ENCODE measurements around the gene URAD.
A peak's percentile ranks its signal among the peaks of the same experiment; 100 is the strongest.
"Not testable (repeated sequence)": the region's sequence is repeated elsewhere in the genome, so short reads cannot be mapped to it uniquely, and the experiment has no call there.

The URAD gene

GRCh38 chr13:27969082-27969865 lies 19.2 kb downstream of the URAD start, which contains the start of gene CDX2:
CDX2 (minus strand) TSS chr13:27969315; CDS start chr13:27969006, 309 bp downstream.
- DNase-seq: no peak

- no peak for DNase-seq
Measured at GRCh38 chr13:27968316-27969081, 20.0 kb downstream of the URAD start.

- DNase-seq: no peak
Measured at GRCh38 chr13:27967736-27968315, 20.7 kb downstream of the URAD start.

GRCh38 chr13:27967203-27967735 lies 21.2 kb downstream of the URAD start:
- no peak for DNase-seq

DNA sequence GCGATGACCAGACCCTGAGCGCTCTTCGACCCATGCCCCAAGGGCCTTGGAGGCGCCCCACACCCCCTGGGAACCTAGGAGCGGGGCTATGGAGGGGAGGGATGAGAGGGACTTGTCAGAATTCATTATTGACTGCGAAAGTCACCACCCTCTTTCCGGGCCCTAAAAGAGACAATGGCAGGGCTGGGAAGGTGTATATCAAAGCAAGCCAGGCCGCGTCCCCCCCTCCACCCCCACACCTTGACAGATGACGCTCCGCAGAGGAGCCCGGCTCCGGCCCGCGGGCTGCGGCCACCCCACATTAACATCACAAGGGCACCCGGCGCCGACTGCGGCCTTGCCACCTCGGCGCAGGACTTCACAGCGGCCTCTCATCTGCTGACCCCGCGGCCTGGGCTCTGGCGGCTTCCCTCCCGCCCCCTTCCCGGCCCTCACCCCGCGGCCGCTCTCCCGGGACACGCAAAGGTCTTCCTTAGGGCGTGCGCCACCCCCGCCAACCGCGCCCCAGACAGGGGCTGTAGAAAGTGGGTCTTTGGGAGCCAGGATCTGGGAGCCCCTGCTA lies 21.8 kb downstream of the URAD start:
- no peak for DNase-seq

GRCh38 chr13:27965740-27966640 lies 22.5 kb downstream of the URAD start:
- DNase-seq: no peak

GRCh38 chr13:27965343-27965739 lies 23.2 kb downstream of the URAD start:
- DNase-seq: no peak

- DNase-seq: no peak
Measured at GRCh38 chr13:27964741-27965323, 23.7 kb downstream of the URAD start.

DNA sequence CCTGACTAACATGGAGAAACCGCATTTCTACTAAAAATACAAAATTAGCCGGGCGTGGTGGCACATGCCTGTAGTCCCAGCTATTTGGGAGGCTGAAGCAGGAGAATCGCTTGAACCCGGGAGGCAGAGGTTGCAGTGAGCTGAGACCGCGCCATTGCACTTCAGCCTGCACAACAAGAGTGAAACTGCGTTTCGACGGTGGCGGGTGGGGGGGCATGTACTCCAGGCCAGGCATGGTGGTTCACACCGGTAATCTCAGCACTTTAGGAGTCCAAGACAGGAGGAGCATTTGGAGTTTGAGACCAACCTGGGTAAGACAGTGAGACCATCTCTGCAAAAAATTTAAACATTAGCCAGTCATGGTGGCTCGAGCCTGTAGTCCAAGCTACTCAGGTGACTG lies 24.3 kb downstream of the URAD start:
- DNase-seq: not testable (repeated sequence)

DNA sequence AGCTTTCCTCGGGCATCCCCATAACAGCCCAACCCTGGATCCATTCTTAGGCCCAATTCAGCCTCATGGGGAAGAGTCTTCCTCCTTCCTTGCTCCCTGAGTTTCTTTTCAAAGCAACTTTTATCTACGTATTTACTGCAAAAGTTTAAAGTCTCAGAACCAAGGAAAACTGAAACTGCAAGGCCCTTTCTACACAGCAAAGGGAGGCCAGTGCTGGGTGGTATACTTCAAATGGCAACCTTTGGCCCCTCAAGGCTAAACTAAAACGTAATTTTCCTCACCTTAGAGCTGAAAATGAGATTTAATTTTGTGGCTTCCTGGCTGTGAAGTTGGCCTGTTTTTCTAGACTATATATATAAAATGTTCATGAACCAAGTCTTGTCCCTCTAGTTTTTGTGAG lies 25.0 kb downstream of the URAD start:
- DNase-seq: no peak

DNA sequence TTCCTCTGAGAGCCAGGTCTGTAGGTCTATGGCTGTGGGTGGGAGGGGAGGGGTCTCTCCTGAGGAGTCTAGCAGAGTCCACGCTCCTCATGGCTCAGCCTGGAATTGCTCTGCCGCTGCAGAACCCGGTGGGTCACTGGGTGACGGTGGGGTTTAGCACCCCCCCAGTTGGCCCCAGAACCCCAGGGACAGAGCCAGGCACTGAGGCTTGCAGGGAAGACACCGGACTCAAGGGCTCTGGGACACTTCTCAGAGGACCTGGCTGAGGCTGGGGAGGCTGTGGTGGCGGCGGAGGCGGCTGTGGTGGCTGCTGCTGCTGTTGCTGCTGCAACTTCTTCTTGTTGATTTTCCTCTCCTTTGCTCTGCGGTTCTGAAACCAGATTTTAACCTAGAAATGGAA lies 25.5 kb downstream of the URAD start:
- no peak for DNase-seq

DNA sequence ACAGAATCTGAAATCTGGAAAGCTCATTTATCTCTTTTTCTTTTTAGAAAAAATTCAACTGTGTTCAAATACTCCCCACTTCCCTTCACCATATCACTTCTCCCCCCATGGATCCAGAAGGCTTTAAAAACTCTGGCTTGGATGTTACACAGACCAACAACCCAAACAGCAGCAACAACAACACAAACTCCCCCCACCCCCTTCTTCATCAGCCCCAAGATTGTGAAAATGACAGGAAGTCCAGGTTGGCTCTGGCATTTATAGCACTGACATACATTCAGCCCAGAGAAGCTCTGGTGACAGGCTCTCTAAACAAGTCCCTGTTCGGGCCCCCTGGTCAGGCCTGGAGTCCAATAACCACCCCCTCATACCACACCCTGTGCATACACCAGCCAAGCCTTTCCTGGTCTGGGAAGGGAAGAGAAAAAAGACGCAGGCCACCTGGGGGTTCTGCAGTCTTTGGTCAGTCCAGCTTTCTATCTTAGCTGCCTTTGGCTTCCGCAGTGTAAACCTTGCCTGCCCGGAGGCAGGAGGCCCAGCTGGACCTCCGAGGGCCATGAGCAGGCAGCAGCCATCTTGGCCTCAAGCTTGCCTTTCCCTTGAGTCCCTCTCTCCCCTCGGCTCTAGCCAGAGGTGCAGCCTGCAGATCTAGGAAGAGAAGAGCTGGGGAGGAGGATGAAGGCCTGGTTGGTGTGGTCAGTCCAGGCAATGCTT lies 26.2 kb downstream of the URAD start:
- DNase-seq: no peak

DNA sequence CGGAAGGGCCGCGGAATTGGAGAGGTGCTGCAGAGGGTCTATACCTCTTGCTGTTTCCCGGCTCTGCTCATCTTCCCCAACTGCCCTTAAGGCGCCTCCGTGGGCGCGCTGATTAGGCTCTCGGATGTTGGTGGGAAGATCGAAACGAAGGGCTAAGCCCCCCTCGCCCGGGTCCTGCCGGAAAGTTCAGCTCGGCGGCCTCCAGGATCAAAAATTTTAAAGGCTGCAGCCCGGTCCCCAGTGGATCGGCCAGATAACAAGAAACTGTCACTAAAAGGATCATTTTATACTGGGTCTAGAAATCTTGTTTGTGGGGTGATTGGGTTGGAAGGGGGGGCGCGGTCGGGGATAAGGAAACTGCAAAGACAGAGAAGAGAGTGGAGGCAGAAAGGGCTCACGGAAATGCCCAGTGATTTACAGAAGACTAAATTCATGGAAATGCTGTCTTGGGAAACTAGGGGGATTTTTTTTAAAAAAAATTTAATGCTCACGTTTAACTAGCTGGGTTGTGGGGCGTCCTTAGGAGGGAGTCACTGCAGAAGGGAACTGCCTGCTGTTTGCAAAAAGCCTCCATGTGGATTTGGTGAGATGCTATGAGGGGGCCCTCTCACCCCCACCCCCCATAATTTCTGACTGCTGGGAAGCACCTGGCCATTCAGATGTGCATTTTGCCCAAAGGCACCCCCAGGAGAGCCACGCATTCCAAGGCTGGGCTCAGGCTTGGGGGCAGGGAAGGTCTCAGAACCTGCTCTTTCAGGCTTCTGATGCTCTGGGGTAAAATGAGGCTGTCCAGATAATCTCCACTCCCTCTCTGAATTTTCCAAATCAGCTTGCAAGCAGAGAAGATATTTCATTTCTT lies 27.0 kb downstream of the URAD start:
- DNase-seq: no peak

GRCh38 chr13:27960362-27961226 lies 27.9 kb downstream of the URAD start:
- DNase-seq: peak; percentile 81

DNA sequence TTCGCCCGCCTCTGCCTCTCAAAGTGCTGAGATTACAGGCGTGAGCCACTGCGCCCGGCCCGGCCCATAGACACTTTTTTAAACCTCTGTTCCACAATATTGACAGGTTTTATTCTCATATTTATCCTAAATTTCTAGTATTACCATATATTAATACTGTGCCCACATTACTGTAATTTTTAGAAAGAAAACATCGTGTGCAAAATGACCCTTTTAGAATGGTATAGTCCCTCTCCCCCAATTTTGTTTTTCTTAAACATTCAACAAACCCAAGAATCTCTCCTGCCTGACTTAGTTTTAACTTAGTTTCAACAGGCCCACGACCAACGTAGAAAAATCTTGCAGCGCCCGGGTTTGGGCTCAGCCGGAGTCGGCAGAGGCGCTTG lies 28.5 kb downstream of the URAD start:
- DNase-seq: no peak

DNA sequence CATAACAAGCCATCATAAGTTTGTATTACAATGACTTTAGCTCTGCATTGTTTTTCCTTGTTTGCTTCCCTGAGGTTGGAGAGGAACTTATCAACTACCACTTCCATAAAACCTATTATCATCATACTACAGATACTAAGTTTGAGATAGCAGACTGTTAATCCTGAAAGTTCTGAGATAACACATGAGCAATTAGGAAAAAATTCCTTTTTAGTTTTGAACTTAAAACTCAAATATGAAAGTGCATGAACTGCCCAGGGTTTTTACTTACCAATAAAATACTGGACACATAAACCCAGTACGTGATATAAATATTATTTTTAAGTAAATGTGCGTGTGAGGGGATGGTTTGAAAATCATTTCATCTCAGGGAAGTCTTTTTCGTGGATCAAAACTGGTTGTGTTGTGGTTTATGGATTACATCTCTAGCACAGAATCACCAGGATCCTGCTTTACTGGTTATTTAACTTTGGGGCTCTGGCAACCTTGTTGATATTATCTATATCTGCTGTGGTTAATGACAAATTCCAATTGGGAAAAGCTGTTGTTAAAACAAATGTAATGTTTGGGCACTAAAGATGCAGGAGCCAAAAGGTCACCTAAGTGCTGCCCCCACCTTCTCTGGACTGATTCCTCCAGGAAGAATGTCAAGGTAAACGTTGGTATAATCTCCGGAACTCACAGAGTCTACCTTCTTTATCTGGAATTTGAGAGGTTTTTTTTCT lies 31.8 kb downstream of the URAD start:
- DNase-seq: no peak

- DNase-seq: no peak
Measured at GRCh38 chr13:27955014-27955591, 33.4 kb downstream of the URAD start.

GRCh38 chr13:27954406-27954851 lies 34.1 kb downstream of the URAD start:
- no peak for DNase-seq

Data from DMS153 (cell line).